A549 treated with AZD2906 at 1 μM for 4 hours (cell line): ENCODE measurements around the gene GLYAT. TPM values are rescaled to one million over a fixed set of nuclear protein-coding genes. Genes with fewer than 3 reads are reported as not detected.

Source experiments
- total RNA-seq: library from RNA; stranded (reverse); fragments of 200-300 nt; extraction: Qiagen RNA extraction; gene quantifications from 5 replicates; pipeline ENCODE4 v1.2.3, GENCODE V29; 2022

Gene GLYAT
- not detected in 5 replicates for total RNA-seq

DNA sequence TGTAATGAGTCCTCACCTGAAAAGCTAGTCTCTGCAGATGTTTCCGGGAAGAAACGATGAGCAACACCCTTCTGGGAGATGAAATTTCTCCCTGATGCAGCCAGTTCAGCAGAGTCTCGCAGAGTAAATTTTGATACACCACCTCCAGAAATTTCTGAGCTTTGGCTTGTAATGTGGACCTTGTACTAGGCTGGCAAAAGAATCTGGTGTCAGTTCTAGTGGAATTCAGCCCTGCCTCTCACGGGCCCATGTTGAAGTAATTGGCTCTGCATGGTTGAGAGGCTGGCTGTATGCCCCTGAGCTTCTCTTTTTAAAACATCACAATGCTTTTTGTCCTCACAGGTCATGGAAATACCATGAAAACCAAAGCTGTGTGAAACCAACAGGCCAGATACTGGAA, at the start of gene GLYAT:
Gene GLYAT (minus strand): TSS at position 125 of the 400 bp plus-strand sequence. CDS start 7,447 bp downstream, outside the sequence.

Other genes with a start within 250 kb of the GLYAT start
- not detected in 5 replicates for gene OR5B21, start 223.8 kb downstream of the GLYAT start, total RNA-seq
- gene LPXN, start 156.1 kb downstream of the GLYAT start, total RNA-seq, result 1.7 to 2.7 TPM (median 2.0 TPM) in 5 replicates
- 30.8 to 43.4 TPM (median 34.9 TPM) in 5 replicates for gene ZFP91, start 152.9 kb downstream of the GLYAT start, total RNA-seq
- 0.96 to 1.3 TPM (median 1.2 TPM) in 5 replicates for gene CNTF, start 109.3 kb downstream of the GLYAT start, total RNA-seq
- gene GLYATL2, start 112.8 kb upstream of the GLYAT start, total RNA-seq, result 0.06 to 0.18 TPM in 2 of 5 replicates, not detected in the others
- not detected in 5 replicates for gene GLYATL1, start 207.5 kb upstream of the GLYAT start, total RNA-seq